ENCODE results near the gene BCL2. TPM values are rescaled to one million over a fixed set of nuclear protein-coding genes. Genes with fewer than 3 reads are reported as not detected.

Gene BCL2
- total and polyA plus RNA-seq, 9 of the 15 experiments (the other 6 are each of a cell fraction or from before 2014, with no cell fraction given) = 0.10 to 1.1 (median 0.65) TPM

DNA sequence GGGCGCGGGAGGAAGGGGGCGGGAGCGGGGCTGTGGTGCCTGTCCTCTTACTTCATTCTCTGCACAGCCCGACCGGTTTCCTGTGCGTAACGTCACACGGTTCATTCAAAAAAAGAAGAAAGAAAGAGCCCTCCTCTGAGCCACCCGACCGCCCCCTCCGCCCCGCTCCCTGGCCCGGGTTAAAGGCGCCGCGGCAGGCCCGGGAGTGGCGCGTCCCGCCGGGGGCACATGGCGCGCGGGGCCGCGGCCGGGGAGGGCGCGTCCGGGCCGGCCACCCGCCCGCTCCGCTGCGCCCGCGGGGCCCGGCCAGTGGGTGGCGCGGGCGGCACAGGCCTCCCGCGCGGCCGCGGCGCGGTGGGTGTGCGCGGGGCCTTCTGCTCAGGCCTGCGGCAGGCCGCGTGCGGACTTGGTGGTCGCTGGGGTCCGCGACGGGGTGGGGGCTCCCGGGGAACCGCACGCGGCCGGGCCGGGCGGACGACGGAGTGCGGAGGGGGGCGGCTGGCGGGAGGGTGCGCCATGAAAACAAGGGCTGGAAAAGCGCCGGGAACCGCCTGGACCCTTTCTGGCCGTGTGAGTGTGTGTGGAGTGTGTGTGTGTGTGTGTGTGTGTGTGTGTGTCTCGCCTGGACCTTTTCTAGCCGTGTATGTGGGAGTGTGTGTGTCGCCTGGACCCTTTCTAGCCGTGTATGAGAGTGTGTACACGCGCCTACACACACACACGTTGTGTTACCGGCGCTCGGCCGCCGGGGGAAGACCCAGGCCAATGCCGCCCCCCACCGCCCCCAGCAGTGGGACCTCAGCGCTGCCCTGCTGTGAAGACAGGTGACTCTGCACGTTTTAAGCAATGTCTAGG is 780 bp upstream of the BCL2 start (continued):
- TF ChIP-seq, protein P1, sequence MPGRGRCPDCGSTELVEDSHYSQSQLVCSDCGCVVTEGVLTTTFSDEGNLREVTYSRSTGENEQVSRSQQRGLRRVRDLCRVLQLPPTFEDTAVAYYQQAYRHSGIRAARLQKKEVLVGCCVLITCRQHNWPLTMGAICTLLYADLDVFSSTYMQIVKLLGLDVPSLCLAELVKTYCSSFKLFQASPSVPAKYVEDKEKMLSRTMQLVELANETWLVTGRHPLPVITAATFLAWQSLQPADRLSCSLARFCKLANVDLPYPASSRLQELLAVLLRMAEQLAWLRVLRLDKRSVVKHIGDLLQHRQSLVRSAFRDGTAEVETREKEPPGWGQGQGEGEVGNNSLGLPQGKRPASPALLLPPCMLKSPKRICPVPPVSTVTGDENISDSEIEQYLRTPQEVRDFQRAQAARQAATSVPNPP (IDR thresholded peaks at IDR 0.05; ENCODE audit: borderline replicate concordance, insufficient read depth, insufficient read length) = no peak
- TF ChIP-seq ZFP30 (CRISPR knock-in tag; IDR thresholded peaks at IDR 0.05; ENCODE audit: borderline replicate concordance) (no peak), ZBTB8A (IDR thresholded peaks at IDR 0.05; ENCODE audit: partially characterized antibody) (no peak), ZNF384 (IDR thresholded peaks at IDR 0.05; ENCODE audit: low read depth, low read length) (no peak), CBX2 (IDR thresholded peaks at IDR 0.05; ENCODE audit: insufficient read depth, low read length, poor library complexity, severe bottlenecking) (no peak), TOE1 (IDR thresholded peaks at IDR 0.05; ENCODE audit: borderline replicate concordance) (no peak), TOE1 (CRISPR knock-in tag; IDR thresholded peaks at IDR 0.05; ENCODE audit: borderline replicate concordance, low read depth) (no peak), NBN (IDR thresholded peaks at IDR 0.05; ENCODE audit: low read depth) (no peak), LARP7 (IDR thresholded peaks at IDR 0.05) (no peak), JUND (IDR thresholded peaks at IDR 0.05; ENCODE audit: borderline replicate concordance, low read depth, low read length) (no peak), JUND (tag; IDR thresholded peaks at IDR 0.05; ENCODE audit: borderline replicate concordance, low read depth, low read length) (no peak), COPS2 (conservative IDR thresholded peaks at IDR 0.05) (no peak), MAFF (IDR thresholded peaks at IDR 0.05; ENCODE audit: low read length) (no peak), ZNF408 (CRISPR knock-in tag; IDR thresholded peaks at IDR 0.05; ENCODE audit: low read depth) (no peak)
- TF ChIP-seq, protein P2, sequence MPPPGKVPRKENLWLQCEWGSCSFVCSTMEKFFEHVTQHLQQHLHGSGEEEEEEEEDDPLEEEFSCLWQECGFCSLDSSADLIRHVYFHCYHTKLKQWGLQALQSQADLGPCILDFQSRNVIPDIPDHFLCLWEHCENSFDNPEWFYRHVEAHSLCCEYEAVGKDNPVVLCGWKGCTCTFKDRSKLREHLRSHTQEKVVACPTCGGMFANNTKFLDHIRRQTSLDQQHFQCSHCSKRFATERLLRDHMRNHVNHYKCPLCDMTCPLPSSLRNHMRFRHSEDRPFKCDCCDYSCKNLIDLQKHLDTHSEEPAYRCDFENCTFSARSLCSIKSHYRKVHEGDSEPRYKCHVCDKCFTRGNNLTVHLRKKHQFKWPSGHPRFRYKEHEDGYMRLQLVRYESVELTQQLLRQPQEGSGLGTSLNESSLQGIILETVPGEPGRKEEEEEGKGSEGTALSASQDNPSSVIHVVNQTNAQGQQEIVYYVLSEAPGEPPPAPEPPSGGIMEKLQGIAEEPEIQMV (tag; conservative IDR thresholded peaks at IDR 0.05; ENCODE audit: low read depth) = no peak
- TF ChIP-seq, protein P3, sequence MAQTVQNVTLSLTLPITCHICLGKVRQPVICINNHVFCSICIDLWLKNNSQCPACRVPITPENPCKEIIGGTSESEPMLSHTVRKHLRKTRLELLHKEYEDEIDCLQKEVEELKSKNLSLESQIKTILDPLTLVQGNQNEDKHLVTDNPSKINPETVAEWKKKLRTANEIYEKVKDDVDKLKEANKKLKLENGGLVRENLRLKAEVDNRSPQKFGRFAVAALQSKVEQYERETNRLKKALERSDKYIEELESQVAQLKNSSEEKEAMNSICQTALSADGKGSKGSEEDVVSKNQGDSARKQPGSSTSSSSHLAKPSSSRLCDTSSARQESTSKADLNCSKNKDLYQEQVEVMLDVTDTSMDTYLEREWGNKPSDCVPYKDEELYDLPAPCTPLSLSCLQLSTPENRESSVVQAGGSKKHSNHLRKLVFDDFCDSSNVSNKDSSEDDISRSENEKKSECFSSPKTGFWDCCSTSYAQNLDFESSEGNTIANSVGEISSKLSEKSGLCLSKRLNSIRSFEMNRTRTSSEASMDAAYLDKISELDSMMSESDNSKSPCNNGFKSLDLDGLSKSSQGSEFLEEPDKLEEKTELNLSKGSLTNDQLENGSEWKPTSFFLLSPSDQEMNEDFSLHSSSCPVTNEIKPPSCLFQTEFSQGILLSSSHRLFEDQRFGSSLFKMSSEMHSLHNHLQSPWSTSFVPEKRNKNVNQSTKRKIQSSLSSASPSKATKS (CRISPR knock-in tag; IDR thresholded peaks at IDR 0.05) = no peak
- TF ChIP-seq, protein P4, sequence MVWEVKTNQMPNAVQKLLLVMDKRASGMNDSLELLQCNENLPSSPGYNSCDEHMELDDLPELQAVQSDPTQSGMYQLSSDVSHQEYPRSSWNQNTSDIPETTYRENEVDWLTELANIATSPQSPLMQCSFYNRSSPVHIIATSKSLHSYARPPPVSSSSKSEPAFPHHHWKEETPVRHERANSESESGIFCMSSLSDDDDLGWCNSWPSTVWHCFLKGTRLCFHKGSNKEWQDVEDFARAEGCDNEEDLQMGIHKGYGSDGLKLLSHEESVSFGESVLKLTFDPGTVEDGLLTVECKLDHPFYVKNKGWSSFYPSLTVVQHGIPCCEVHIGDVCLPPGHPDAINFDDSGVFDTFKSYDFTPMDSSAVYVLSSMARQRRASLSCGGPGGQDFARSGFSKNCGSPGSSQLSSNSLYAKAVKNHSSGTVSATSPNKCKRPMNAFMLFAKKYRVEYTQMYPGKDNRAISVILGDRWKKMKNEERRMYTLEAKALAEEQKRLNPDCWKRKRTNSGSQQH (CRISPR knock-in tag; IDR thresholded peaks at IDR 0.05) = no peak

All from K562 (cell line).